Stimulated activated CD8-positive, alpha-beta memory T cell treated with anti-CD3 and anti-CD28 coated beads, Interleukin-15, amount 100 ng/mL, for 1 hour (primary cell): ENCODE results near the gene CCDC77.

Source experiments
- DNase-seq: peaks from one replicate; pipeline ENCODE4 v3.0.0-alpha.2; 2020; ENCODE audit warnings: low read depth

The CCDC77 gene

DNA sequence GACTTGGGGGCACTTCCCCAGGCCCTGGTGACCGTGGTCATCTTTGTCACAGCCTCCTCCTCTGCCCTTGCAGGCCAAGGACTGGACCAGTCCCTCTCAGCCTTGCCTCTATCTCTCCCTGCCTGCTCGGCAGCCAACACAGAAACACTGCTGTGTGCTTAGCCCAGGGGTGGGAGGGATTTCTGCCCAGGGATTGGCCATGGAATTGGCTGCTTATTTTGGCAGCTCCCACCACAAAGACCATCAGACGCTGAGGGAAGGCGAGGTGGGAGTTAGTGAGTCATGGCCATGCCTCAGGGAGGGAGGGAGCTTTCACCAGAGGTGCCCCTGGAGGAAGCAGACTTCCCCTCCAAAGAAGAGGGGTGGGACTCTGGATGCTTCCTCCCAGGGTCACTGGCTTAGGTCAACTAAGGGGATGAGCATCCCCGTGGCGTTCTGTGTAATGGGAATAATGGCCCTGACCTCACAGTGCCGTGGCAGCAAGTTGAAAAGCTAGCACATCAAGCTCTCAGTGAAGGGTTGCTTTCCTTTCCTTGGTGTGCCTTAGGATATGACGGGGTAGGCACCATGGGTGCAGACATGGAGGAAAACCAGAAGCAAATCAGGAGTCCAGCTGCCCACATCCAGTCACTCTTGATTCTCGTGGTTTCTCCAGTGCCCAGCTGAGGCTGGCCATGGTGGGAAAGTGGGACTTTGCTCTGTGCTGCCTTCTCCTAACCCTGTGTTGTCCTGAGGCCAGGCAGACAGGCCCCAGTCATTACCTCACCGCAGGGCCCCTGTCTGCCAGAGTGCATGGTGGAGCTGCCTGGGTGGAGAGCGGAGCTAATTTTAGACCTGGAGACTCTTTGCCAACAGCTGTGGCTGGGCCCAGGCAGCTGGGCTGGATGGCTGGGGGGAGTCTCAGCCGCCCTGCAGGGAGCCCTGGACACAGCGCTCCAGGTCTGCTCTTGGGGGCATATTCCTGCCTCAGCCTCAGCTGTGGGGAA is 79.7 kb downstream of the CCDC77 start:
- DNase-seq: no peak

DNA sequence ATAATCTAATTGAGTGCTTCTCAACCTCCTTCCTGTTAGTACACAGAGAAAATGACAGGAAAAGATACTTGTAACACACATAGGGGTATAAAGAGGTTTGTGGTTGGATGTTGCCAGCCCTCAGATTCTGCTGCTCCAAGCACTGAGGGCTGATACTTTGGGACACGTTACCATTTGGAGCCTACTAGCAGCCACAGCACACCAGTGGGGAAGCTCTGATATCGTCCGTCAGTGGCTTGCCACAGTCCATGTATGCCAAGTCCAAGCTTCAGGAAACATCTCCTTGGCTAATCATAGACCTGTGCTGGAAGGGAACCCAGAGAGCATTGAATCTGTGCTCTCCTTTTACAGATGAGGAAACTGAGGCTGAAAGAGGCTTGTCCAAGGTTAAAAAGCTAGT is 80.6 kb downstream of the CCDC77 start:
- DNase-seq: no peak

DNA sequence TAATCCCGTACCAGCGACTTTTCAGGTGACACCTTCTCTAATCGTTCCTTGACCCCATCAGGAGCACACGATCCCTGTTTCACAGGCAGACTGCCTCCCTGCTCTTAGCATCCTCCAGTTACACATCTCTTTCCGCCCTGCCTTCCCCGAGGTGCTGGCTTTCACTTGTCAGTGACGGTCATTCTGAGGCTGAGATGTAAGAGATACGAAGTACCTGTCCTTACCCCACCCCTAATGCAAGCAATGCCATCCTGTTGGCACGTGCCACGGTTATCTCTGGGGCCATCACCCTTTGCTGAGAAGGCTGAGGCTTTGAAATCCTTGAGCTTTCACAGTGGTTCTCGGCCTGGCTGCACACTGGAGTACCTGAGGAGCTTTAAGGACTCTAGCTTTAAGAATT is 82.7 kb downstream of the CCDC77 start:
- DNase-seq: no peak

DNA sequence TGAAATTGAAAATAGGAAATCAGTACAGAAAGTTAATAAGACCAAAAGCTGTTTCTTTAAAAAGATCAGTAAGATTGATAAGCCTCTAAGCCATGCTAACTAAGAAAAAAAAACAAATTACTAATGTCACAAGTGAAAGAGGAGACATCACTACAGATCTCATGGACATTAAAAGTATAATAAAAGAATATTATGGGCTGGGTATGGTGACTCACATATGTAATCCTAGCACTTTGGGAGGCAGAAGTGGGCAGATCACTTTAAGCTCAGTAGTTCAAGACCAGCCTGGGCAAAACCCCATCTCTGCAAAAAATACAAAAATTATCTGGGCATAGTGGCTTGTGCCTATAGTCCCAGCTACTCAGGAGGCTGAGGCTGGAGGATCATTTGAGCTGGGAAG is 88.8 kb downstream of the CCDC77 start:
- no peak for DNase-seq
